Glutamatergic neuron (in vitro differentiated cells): ENCODE measurements around the gene PLAC8L1. TPM values are rescaled to one million over a fixed set of nuclear protein-coding genes. Genes with fewer than 3 reads are reported as not detected.
A peak's percentile ranks its signal among the peaks of the same experiment; 100 is the strongest.

Source experiments
- DNase-seq: peaks from one replicate; pipeline ENCODE4 v3.0.0; 2022
- H3K27ac Mint-ChIP-seq: one replicate; pipeline ENCODE4 v1.8.0; 2020; ENCODE audit warnings: mild to moderate bottlenecking, mixed read lengths, inconsistent platforms; ENCODE audit not compliant: unreplicated experiment
- H3K27me3 Mint-ChIP-seq: one replicate; pipeline ENCODE4 v1.8.0; 2020; ENCODE audit warnings: mild to moderate bottlenecking, moderate library complexity, mixed read lengths, inconsistent platforms; ENCODE audit not compliant: unreplicated experiment
- H3K36me3 Mint-ChIP-seq: one replicate; pipeline ENCODE4 v1.8.0; 2020; ENCODE audit warnings: mild to moderate bottlenecking, mixed read lengths, inconsistent platforms; ENCODE audit not compliant: unreplicated experiment
- H3K4me1 Mint-ChIP-seq: one replicate; pipeline ENCODE4 v1.8.0; 2020; ENCODE audit warnings: mild to moderate bottlenecking, low read depth, mixed read lengths, inconsistent platforms; ENCODE audit not compliant: unreplicated experiment
- H3K4me3 Mint-ChIP-seq: one replicate; pipeline ENCODE4 v1.8.0; 2020; ENCODE audit warnings: mild to moderate bottlenecking, mixed read lengths, inconsistent platforms; ENCODE audit not compliant: unreplicated experiment
- H3K9me3 Mint-ChIP-seq: one replicate; pipeline ENCODE4 v1.8.0; 2020; ENCODE audit warnings: mild to moderate bottlenecking, moderate library complexity, mixed read lengths, inconsistent platforms; ENCODE audit not compliant: unreplicated experiment
- total RNA-seq: library from RNA; stranded (reverse); fragmentation: NEBNext Ultra II Directional; extraction: Animal tissue kit (Norgen Biotek cat#: 25700); gene quantifications from one replicate; pipeline ENCODE4 v1.2.1, GENCODE V29; 2021; ENCODE audit not compliant: unreplicated experiment
- TF ChIP-seq, protein P1 (sequence below): fragments of 200-600 bp; sonication (generic); IDR thresholded peaks from one replicate; pipeline ENCODE4 v1.5.0; 2021; ENCODE audit not compliant: partially characterized antibody, unreplicated experiment

PLAC8L1 gene
- total RNA-seq, 1 donor from 2014 or later, result 2.2 TPM

DNA sequence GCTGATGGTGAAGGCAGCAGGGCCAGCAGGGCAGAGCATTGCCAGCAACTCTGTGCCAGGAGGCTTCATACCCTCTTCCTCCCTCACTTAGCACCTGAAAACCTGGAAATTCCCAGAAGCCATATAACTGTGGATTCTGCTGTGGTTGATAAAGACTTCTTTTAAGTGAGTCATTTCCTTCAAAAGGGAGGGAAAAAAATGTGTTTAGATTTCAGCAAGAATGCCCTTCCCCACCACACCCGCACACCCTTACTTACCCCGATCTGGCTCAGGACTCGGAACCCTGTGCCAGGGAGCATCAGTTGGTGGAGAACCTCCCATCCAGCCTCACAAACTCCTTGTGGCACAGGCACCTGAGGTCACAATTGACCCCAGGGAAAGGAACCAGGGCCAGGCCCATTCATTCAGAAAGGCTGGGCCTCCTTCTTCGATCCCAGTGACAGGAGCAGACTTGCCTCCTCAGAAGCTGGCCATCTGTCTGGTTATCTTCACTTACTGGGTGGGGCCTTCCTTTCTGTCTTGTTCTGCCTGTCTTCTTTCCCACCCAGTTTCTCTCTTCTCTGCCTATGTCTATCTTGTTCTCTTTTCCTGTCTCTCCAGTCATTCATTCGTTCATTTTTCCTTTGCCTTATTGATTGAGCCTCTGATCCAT lies 62.6 kb downstream of the PLAC8L1 start:
- no peaks in the 10 kb centered on the region for H3K27me3 Mint-ChIP-seq
- DNase-seq, result no peak
- TF ChIP-seq, protein P1, sequence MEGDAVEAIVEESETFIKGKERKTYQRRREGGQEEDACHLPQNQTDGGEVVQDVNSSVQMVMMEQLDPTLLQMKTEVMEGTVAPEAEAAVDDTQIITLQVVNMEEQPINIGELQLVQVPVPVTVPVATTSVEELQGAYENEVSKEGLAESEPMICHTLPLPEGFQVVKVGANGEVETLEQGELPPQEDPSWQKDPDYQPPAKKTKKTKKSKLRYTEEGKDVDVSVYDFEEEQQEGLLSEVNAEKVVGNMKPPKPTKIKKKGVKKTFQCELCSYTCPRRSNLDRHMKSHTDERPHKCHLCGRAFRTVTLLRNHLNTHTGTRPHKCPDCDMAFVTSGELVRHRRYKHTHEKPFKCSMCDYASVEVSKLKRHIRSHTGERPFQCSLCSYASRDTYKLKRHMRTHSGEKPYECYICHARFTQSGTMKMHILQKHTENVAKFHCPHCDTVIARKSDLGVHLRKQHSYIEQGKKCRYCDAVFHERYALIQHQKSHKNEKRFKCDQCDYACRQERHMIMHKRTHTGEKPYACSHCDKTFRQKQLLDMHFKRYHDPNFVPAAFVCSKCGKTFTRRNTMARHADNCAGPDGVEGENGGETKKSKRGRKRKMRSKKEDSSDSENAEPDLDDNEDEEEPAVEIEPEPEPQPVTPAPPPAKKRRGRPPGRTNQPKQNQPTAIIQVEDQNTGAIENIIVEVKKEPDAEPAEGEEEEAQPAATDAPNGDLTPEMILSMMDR, result no peak
- no peaks in the 10 kb centered on the region for H3K9me3 Mint-ChIP-seq
- no peak overlapping the region for H3K27ac Mint-ChIP-seq
- no peaks in the 10 kb centered on the region for H3K4me1 Mint-ChIP-seq
- no peak overlapping the region for H3K4me3 Mint-ChIP-seq
- no peaks in the 10 kb centered on the region for H3K36me3 Mint-ChIP-seq

GRCh38 chr5:146041180-146041789 lies 64.1 kb downstream of the PLAC8L1 start:
- Mint-ChIP-seq H3K36me3 (no peaks in the 10 kb centered on the region), H3K4me3 (no peak overlapping the region), H3K27ac (no peak overlapping the region), H3K4me1 (no peaks in the 10 kb centered on the region), H3K27me3 (no peaks in the 10 kb centered on the region), H3K9me3 (no peaks in the 10 kb centered on the region)
- TF ChIP-seq, protein P1, result peak; percentile 72
- DNase-seq, result no peak

DNA sequence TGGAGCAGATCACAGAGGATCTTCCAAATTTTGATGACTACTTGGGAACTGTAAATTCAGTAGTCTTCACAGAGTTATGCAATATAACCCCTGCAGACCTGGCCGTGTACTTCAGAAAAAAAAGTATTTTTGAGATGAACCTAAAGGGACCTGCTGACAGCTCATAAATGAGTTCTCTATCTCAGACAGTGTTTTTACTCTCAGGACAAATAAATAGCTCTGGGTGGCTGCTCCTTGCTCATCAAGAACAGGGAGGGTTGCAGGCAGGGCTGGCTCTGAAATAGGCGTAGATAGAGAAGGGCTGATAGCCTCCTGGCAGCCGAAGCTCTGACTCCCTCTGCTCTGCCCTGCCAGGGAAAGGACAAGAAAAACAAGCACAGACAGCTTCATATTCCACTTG lies 64.8 kb downstream of the PLAC8L1 start:
- Mint-ChIP-seq H3K4me1 (no peaks in the 10 kb centered on the region), H3K36me3 (no peaks in the 10 kb centered on the region), H3K4me3 (no peak overlapping the region), H3K27me3 (no peaks in the 10 kb centered on the region), H3K27ac (no peak overlapping the region), H3K9me3 (no peaks in the 10 kb centered on the region)
- no peak for DNase-seq
- TF ChIP-seq, protein P1, result no peak

DNA sequence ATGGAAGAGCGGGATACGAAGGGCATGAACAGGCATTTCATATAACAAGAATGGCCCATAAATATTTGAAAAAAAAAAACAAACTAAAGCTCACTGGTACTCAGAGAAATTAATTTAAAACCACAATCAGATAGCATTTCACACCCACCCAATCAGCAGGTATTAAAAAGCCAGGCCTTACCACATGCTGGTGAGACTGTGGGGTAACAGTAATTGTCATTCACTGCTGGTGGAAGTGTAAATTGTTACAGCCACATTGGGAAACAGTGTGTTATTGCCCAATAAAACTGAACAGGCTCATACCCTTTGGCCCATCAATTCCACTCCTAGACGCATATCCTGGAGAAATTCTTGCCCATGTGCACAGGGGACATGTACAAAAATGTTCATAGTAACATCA lies 66.0 kb downstream of the PLAC8L1 start:
- Mint-ChIP-seq H3K4me3 (no peak overlapping the region), H3K9me3 (no peaks in the 10 kb centered on the region), H3K27me3 (no peaks in the 10 kb centered on the region), H3K27ac (no peak overlapping the region), H3K36me3 (no peaks in the 10 kb centered on the region), H3K4me1 (no peaks in the 10 kb centered on the region)
- TF ChIP-seq, protein P1, result no peak
- no peak for DNase-seq

- H3K9me3 Mint-ChIP-seq, result no peaks in the 10 kb centered on the region
- H3K4me3 Mint-ChIP-seq, result no peak overlapping the region
- TF ChIP-seq, protein P1, result no peak
- no peak for DNase-seq
- H3K36me3 Mint-ChIP-seq, result no peaks in the 10 kb centered on the region
- H3K4me1 Mint-ChIP-seq, result no peaks in the 10 kb centered on the region
- H3K27ac Mint-ChIP-seq, result no peak overlapping the region
- H3K27me3 Mint-ChIP-seq, result no peaks in the 10 kb centered on the region
Observed at GRCh38 chr5:146034605-146035004, 70.8 kb downstream of the PLAC8L1 start.
